MM.1S (cell line): ENCODE results near the gene IFRD1.

Experiments
- DNase-seq: peaks from one replicate; pipeline ENCODE4 v3.0.0-alpha.2; 2015
- H2AFZ ChIP-seq: fragments of 300-600 bp; sonication (generic); 2 replicates; pipeline ENCODE4 v1.6.0; 2016; ENCODE audit warnings: antibody characterized with exemption, low read length
- H3F3A ChIP-seq: fragments of 300-600 bp; sonication (generic); 2 replicates; pipeline ENCODE4 v1.6.1; 2016; ENCODE audit warnings: mild to moderate bottlenecking, antibody characterized with exemption, low read length, moderate library complexity, mixed read lengths; ENCODE audit not compliant: insufficient read depth
- H3K27ac ChIP-seq: fragments of 300-600 bp; sonication (generic); 2 replicates; pipeline ENCODE4 v1.5.1; 2016; ENCODE audit warnings: mild to moderate bottlenecking, low read length
- H3K27me3 ChIP-seq: fragments of 300-600 bp; sonication (generic); replicated peaks from 2 replicates; pipeline ENCODE4 v1.6.0; 2016; ENCODE audit warnings: low read length; ENCODE audit not compliant: insufficient read depth
- H3K36me3 ChIP-seq: fragments of 300-600 bp; sonication (generic); replicated peaks from 2 replicates; pipeline ENCODE4 v1.6.1; 2016; ENCODE audit warnings: mild to moderate bottlenecking, low read length, mixed read lengths; ENCODE audit not compliant: insufficient read depth
- H3K4me1 ChIP-seq: fragments of 300-600 bp; sonication (generic); 2 replicates; pipeline ENCODE4 v1.6.1; 2016; ENCODE audit warnings: low read length, mixed read lengths
- H3K4me2 ChIP-seq: fragments of 300-600 bp; sonication (generic); 2 replicates; pipeline ENCODE4 v1.6.0; 2016; ENCODE audit warnings: low read depth, low read length
- H3K4me3 ChIP-seq: fragments of 300-600 bp; sonication (generic); 2 replicates; pipeline ENCODE4 v1.5.1; 2016; ENCODE audit warnings: low read length, mixed read lengths
- H3K79me2 ChIP-seq: fragments of 300-600 bp; sonication (generic); 2 replicates; pipeline ENCODE4 v1.6.1; 2016; ENCODE audit warnings: mixed run types, low read length, mixed read lengths
- H3K9ac ChIP-seq: fragments of 300-600 bp; sonication (generic); 2 replicates; pipeline ENCODE4 v1.6.1; 2016; ENCODE audit warnings: low read length, mixed read lengths
- H3K9me2 ChIP-seq: fragments of 300-600 bp; sonication (generic); replicated peaks from 2 replicates; pipeline ENCODE4 v1.6.1; 2016; ENCODE audit warnings: mild to moderate bottlenecking, low read length, mixed read lengths; ENCODE audit not compliant: insufficient read depth
- H3K9me3 ChIP-seq: fragments of 300-600 bp; sonication (generic); replicated peaks from 2 replicates; pipeline ENCODE4 v1.6.1; 2016; ENCODE audit warnings: mild to moderate bottlenecking, low read length, mixed read lengths; ENCODE audit not compliant: insufficient read depth
- H4K20me1 ChIP-seq: fragments of 300-600 bp; sonication (generic); 2 replicates; pipeline ENCODE4 v1.6.1; 2016; ENCODE audit warnings: mild to moderate bottlenecking, low read length, moderate library complexity, mixed read lengths; ENCODE audit not compliant: insufficient read depth
- EZH2 ChIP-seq: fragments of 300-600 bp; sonication (generic); optimal IDR thresholded peaks from 2 replicates; pipeline ENCODE3; 2017; ENCODE audit warnings: low read depth, mild to moderate bottlenecking, antibody characterized with exemption, low read length, mixed read lengths
- EZH2phosphoT487 ChIP-seq: fragments of 300-600 bp; sonication (generic); IDR thresholded peaks from 2 replicates; pipeline ENCODE4 v1.6.1; 2018; ENCODE audit warnings: antibody characterized with exemption, low read length
- TF ChIP-seq, protein P1 (sequence below): fragments of 300-600 bp; sonication (generic); IDR thresholded peaks from 2 replicates; pipeline ENCODE4 v1.5.1; 2016; ENCODE audit warnings: antibody characterized with exemption, low read length, mixed read lengths

Gene IFRD1

GRCh38 chr7:112444505-112444904 is 5.8 kb upstream of the IFRD1 start:
- no peaks in the 10 kb centered on the region for H3K27me3 ChIP-seq
- H3K27ac ChIP-seq, result no peak overlapping the region
- H2AFZ ChIP-seq, result no peak overlapping the region
- H3K9me2 ChIP-seq, result no peaks in the 10 kb centered on the region
- H3K9me3 ChIP-seq, result no peaks in the 10 kb centered on the region
- H3K4me1 ChIP-seq, result peaks cover 6% of the 10 kb centered on the region; the same call in 1 of the 2 replicates
- no peaks in the 10 kb centered on the region for H3F3A ChIP-seq
- H4K20me1 ChIP-seq, result no peaks in the 10 kb centered on the region
- no peak overlapping the region for H3K4me3 ChIP-seq
- no peak overlapping the region for H3K4me2 ChIP-seq
- TF ChIP-seq, protein P1, sequence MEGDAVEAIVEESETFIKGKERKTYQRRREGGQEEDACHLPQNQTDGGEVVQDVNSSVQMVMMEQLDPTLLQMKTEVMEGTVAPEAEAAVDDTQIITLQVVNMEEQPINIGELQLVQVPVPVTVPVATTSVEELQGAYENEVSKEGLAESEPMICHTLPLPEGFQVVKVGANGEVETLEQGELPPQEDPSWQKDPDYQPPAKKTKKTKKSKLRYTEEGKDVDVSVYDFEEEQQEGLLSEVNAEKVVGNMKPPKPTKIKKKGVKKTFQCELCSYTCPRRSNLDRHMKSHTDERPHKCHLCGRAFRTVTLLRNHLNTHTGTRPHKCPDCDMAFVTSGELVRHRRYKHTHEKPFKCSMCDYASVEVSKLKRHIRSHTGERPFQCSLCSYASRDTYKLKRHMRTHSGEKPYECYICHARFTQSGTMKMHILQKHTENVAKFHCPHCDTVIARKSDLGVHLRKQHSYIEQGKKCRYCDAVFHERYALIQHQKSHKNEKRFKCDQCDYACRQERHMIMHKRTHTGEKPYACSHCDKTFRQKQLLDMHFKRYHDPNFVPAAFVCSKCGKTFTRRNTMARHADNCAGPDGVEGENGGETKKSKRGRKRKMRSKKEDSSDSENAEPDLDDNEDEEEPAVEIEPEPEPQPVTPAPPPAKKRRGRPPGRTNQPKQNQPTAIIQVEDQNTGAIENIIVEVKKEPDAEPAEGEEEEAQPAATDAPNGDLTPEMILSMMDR, result no peak
- TF ChIP-seq EZH2phosphoT487, result no peak
- no peak for TF ChIP-seq EZH2
- H3K36me3 ChIP-seq, result no peaks in the 10 kb centered on the region
- no peak overlapping the region for H3K9ac ChIP-seq
- no peak for DNase-seq
- H3K79me2 ChIP-seq, result no peaks in the 10 kb centered on the region

- no peak for TF ChIP-seq EZH2
- TF ChIP-seq EZH2phosphoT487, result no peak
- TF ChIP-seq, protein P1, result no peak
- H3K4me2 ChIP-seq, result no peak overlapping the region
- 0 out of 2 replicates have a peak, but pooled peaks cover 1% of the 10 kb centered on the region for H3F3A ChIP-seq
- H2AFZ ChIP-seq, result no peak overlapping the region
- H3K9ac ChIP-seq, result no peak overlapping the region
- H3K9me3 ChIP-seq, result no peaks in the 10 kb centered on the region
- DNase-seq, result no peak
- no peaks in the 10 kb centered on the region for H3K36me3 ChIP-seq
- H3K79me2 ChIP-seq, result peaks cover 10% of the 10 kb centered on the region
- H3K27me3 ChIP-seq, result no peaks in the 10 kb centered on the region
- no peak overlapping the region for H3K27ac ChIP-seq
- H3K9me2 ChIP-seq, result no peaks in the 10 kb centered on the region
- H3K4me3 ChIP-seq, result no peak overlapping the region
- H3K4me1 ChIP-seq, result peaks cover 6% of the 10 kb centered on the region; the same call in 1 of the 2 replicates
- 0 out of 2 replicates have a peak, but pooled peaks cover under 1% of the 10 kb centered on the region for H4K20me1 ChIP-seq
Measured at GRCh38 chr7:112446431-112446830, 3.8 kb upstream of the IFRD1 start.

- no peak for DNase-seq
- H3K9ac ChIP-seq, result no peak overlapping the region
- no peaks in the 10 kb centered on the region for H3K9me2 ChIP-seq
- H3K4me1 ChIP-seq, result peaks cover 6% of the 10 kb centered on the region; the same call in 1 of the 2 replicates
- H4K20me1 ChIP-seq, result 0 out of 2 replicates have a peak, but pooled peaks cover 7% of the 10 kb centered on the region
- H3K9me3 ChIP-seq, result no peaks in the 10 kb centered on the region
- no peak overlapping the region for H2AFZ ChIP-seq
- H3K79me2 ChIP-seq, result peaks cover 20% of the 10 kb centered on the region
- no peak overlapping the region for H3K4me3 ChIP-seq
- H3F3A ChIP-seq, result 0 out of 2 replicates have a peak, but pooled peaks cover 7% of the 10 kb centered on the region
- H3K36me3 ChIP-seq, result no peaks in the 10 kb centered on the region
- no peak overlapping the region for H3K27ac ChIP-seq
- TF ChIP-seq, protein P1, result no peak
- TF ChIP-seq EZH2phosphoT487 (no peak), EZH2 (no peak)
- no peak overlapping the region for H3K4me2 ChIP-seq
- H3K27me3 ChIP-seq, result no peaks in the 10 kb centered on the region
Measured at GRCh38 chr7:112447406-112447805, 2.9 kb upstream of the IFRD1 start.
